HepG2 (cell line): ENCODE measurements around the gene C2CD2. TPM values are rescaled to one million over a fixed set of nuclear protein-coding genes. Genes with fewer than 3 reads are reported as not detected.

ENCODE experiments used
- ATF5 ChIP-seq: sonication (generic); formaldehyde crosslinking; IDR thresholded peaks from 2 replicates; pipeline ENCODE4 v1.4.0; 2020; ENCODE audit warnings: mild to moderate bottlenecking, low read depth, missing genetic modification reagents
- EZH2 ChIP-seq: conservative IDR thresholded peaks from 2 replicates; pipeline ENCODE4 v1.6.1; 2012; ENCODE audit warnings: mild to moderate bottlenecking, low read depth, low read length, moderate library complexity
- HBP1 ChIP-seq: IDR thresholded peaks from 2 replicates; pipeline ENCODE4 v1.6.1; 2016; ENCODE audit warnings: low read depth, control low read depth
- HDAC1 ChIP-seq: sonication (generic); formaldehyde crosslinking; IDR thresholded peaks from 2 replicates; pipeline ENCODE4 v1.5.1; 2020; ENCODE audit warnings: mild to moderate bottlenecking, missing genetic modification reagents
- HMG20B ChIP-seq: conservative IDR thresholded peaks from 2 replicates; pipeline ENCODE4 v1.6.1; 2016; ENCODE audit warnings: missing genetic modification reagents, missing compliant biosample characterization
- HOMEZ ChIP-seq: IDR thresholded peaks from 2 replicates; pipeline ENCODE4 v1.6.1; 2016; ENCODE audit warnings: low read depth
- IRX3 ChIP-seq: sonication (generic); formaldehyde crosslinking; IDR thresholded peaks from 2 replicates; pipeline ENCODE4 v1.8.1; 2023; ENCODE audit warnings: mild to moderate bottlenecking, low read depth, missing genetic modification reagents, borderline replicate concordance
- RBFOX2 ChIP-seq: fragments of 200-400 bp; formaldehyde crosslinking; IDR thresholded peaks from 2 replicates; pipeline ENCODE4 v1.6.1; 2017; ENCODE audit warnings: low read depth, mild to moderate bottlenecking, low read length
- REL ChIP-seq: sonication (generic); formaldehyde crosslinking; conservative IDR thresholded peaks from 2 replicates; pipeline ENCODE4 v1.8.0; 2022; ENCODE audit warnings: mild to moderate bottlenecking, missing genetic modification reagents, moderate library complexity
- THYN1 ChIP-seq: sonication (generic); formaldehyde crosslinking; IDR thresholded peaks from 2 replicates; pipeline ENCODE4 v1.8.1; 2023; ENCODE audit warnings: low read depth, mild to moderate bottlenecking, moderate library complexity, missing genetic modification reagents, borderline replicate concordance
- ZBTB7A ChIP-seq: sonication (generic); formaldehyde crosslinking; IDR thresholded peaks from 2 replicates; pipeline ENCODE4 v1.8.0; 2022; ENCODE audit warnings: mild to moderate bottlenecking, missing genetic modification reagents
- ZNF282 ChIP-seq: fragments of 450-650 bp; IDR thresholded peaks from 2 replicates; pipeline ENCODE4 v1.6.1; 2018; ENCODE audit not compliant: partially characterized antibody
- ZNF33A ChIP-seq: sonication (generic); formaldehyde crosslinking; IDR thresholded peaks from 2 replicates; pipeline ENCODE4 v1.5.1; 2020; ENCODE audit warnings: missing genetic modification reagents, mild to moderate bottlenecking, moderate library complexity, borderline replicate concordance
- ZNF652 ChIP-seq: IDR thresholded peaks from 2 replicates; pipeline ENCODE4 v1.6.1; 2016; ENCODE audit warnings: low read depth, borderline replicate concordance
- ZNF761 ChIP-seq: sonication (generic); formaldehyde crosslinking; conservative IDR thresholded peaks from 2 replicates; pipeline ENCODE4 v1.4.0; 2020; ENCODE audit warnings: mild to moderate bottlenecking, missing genetic modification reagents
- polyA plus RNA-seq, 8 experiments: library from polyadenylated mRNA; depleted of rRNA in 3 of 8; stranded (reverse) in 7 of 8; unstranded in 1 of 8; fragments of >200 nt; fragmentation: Illumina TruSeq in 4 of 8; extraction: Trizol in 4 of 8; gene quantifications; 2 replicates each; pipeline versions ENCODE4 v1.2.1 to v1.2.3, GENCODE V29; 2011 to 2016; ENCODE audit warnings: low read depth in 4 of 8, missing spikeins in 1 of 8, mixed read lengths in 1 of 8; ENCODE audit not compliant: insufficient read depth in 1 of 8
- total RNA-seq, 5 experiments: library from RNA; depleted of rRNA; stranded (reverse); fragments of >200 nt; fragmentation: Illumina TruSeq; extraction: Trizol; gene quantifications; 2 replicates each; pipeline ENCODE4 v1.2.3, GENCODE V29; 2016; ENCODE audit warnings: low read depth in 1 of 5
- TF ChIP-seq, protein P1 (sequence below), 2 experiments: sonication (generic) in 1 of 2; formaldehyde crosslinking in 1 of 2; IDR thresholded peaks; 2 replicates each; pipeline versions ENCODE4 v1.4.0 to v1.6.1; 2016 to 2020; ENCODE audit warnings: borderline replicate concordance in 1 of 2, low read depth in 1 of 2, mild to moderate bottlenecking in 1 of 2, missing genetic modification reagents in 1 of 2
- TF ChIP-seq, protein P2 (sequence below): sonication (generic); formaldehyde crosslinking; IDR thresholded peaks from 2 replicates; pipeline ENCODE4 v1.4.0; 2020; ENCODE audit warnings: missing genetic modification reagents

Gene C2CD2
- total and polyA plus RNA-seq, 2 of the 13 experiments (the other 11 are each of a cell fraction or from before 2014, with no cell fraction given), result 12.5 to 19.7 TPM

DNA sequence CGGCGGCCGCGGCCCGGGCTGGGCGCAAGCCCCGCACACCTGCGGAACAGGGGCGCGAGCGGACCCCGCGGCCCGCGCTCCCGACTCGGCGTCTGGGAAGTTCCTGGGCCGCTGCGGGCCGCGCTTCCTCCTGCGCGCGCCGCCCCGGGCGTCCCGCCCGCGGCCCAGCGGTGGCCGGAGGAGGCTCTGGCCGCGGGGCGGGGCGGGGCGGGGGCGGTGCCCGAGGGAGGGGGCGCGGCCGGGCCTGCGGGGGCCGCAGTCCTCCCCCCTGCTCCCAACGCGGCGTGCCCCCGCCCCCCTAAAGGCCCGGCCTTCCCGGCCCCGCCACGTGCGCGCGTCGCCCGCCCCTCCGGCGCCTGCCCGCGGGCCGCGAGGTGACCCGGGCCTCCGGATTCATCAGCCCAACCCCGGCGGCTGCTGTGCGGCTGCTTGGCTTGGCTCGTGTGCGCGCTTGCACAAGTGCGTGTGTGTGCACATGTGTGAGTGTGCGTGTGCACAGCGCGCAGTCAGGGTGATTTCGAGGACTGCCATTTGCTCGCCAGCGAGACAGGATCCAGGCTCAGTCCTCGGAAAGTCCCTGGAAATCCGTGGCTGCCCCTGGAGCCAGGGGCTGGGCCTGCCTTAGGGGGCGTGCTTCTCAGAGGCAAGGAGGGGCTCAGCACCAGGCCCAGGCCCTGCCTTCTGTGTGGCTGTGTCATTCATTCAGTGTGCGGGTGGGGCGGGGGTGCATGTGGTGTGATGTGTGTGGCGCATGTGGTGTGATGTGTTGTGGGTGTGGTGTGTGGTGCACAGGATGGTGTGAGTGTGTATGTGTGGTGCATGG, at the start of gene C2CD2 (continued):
- TF ChIP-seq HOMEZ (CRISPR knock-in tag) (no peak), ATF5 (0 out of 2 replicates have a peak, but pooled peaks have one; percentile 57), EZH2 (no peak), ZNF33A (CRISPR knock-in tag) (no peak), RBFOX2 (peak; percentile 53), HDAC1 (CRISPR knock-in tag) (peak; percentile 55), HMG20B (CRISPR knock-in tag) (no peak), ZBTB7A (CRISPR knock-in tag) (0 out of 2 replicates have a peak, but pooled peaks have one; percentile 41), ZNF761 (CRISPR knock-in tag) (peak; percentile 71; the same call in 1 of the 2 replicates), HBP1 (no peak), IRX3 (peak; percentile 91; the same call in 1 of the 2 replicates), THYN1 (CRISPR knock-in tag) (no peak), ZNF652 (CRISPR knock-in tag) (no peak), ZNF282 (no peak), REL (CRISPR knock-in tag) (0 out of 2 replicates have a peak, but pooled peaks have one; percentile 45)
- TF ChIP-seq, protein P1, sequence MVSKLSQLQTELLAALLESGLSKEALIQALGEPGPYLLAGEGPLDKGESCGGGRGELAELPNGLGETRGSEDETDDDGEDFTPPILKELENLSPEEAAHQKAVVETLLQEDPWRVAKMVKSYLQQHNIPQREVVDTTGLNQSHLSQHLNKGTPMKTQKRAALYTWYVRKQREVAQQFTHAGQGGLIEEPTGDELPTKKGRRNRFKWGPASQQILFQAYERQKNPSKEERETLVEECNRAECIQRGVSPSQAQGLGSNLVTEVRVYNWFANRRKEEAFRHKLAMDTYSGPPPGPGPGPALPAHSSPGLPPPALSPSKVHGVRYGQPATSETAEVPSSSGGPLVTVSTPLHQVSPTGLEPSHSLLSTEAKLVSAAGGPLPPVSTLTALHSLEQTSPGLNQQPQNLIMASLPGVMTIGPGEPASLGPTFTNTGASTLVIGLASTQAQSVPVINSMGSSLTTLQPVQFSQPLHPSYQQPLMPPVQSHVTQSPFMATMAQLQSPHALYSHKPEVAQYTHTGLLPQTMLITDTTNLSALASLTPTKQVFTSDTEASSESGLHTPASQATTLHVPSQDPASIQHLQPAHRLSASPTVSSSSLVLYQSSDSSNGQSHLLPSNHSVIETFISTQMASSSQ (IDR thresholded peaks at IDR 0.05; ENCODE audit: low read depth), result no peak
- TF ChIP-seq, protein P1 (CRISPR knock-in tag; IDR thresholded peaks at IDR 0.05; ENCODE audit: borderline replicate concordance), result no peak
- TF ChIP-seq, protein P2, sequence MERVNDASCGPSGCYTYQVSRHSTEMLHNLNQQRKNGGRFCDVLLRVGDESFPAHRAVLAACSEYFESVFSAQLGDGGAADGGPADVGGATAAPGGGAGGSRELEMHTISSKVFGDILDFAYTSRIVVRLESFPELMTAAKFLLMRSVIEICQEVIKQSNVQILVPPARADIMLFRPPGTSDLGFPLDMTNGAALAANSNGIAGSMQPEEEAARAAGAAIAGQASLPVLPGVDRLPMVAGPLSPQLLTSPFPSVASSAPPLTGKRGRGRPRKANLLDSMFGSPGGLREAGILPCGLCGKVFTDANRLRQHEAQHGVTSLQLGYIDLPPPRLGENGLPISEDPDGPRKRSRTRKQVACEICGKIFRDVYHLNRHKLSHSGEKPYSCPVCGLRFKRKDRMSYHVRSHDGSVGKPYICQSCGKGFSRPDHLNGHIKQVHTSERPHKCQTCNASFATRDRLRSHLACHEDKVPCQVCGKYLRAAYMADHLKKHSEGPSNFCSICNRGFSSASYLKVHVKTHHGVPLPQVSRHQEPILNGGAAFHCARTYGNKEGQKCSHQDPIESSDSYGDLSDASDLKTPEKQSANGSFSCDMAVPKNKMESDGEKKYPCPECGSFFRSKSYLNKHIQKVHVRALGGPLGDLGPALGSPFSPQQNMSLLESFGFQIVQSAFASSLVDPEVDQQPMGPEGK, result no peak; the same call in 1 of the 2 replicates
